Thoracic aorta (tissue), 2 donors: ENCODE results near the gene PEX14. TPM values are rescaled to one million over a fixed set of nuclear protein-coding genes. Genes with fewer than 3 reads are reported as not detected.

Experiments used
- ATAC-seq: fragments of 150-250 bp; one replicate; pipeline ENCODE4 v1.8.0; 2017; ENCODE audit warnings: low read depth; ENCODE audit not compliant: insufficient number of reproducible peaks, low FRiP score
- DNase-seq: peaks from one replicate; pipeline ENCODE4 v3.0.0-alpha.2; 2020; ENCODE audit warnings: low spot score
- H3K27ac ChIP-seq, 2 donors: fragments of 200-600 bp; sonication (generic); 1 replicate in 1 of 2; 2 replicates in 1 of 2; pipeline ENCODE4 v1.5.1; 2016; ENCODE audit warnings: mild to moderate bottlenecking in 2 of 2, moderate library complexity in 2 of 2
- H3K27me3 ChIP-seq: fragments of 200-600 bp; sonication (generic); replicated peaks from 2 replicates; pipeline ENCODE4 v1.6.0; 2016; ENCODE audit warnings: mild to moderate bottlenecking; ENCODE audit not compliant: insufficient read depth
- H3K36me3 ChIP-seq: fragments of 200-600 bp; sonication (generic); one replicate; pipeline ENCODE4 v1.5.1; 2016
- H3K4me1 ChIP-seq, 2 donors: fragments of 200-600 bp; sonication (generic); 1 replicate in 1 of 2; 2 replicates in 1 of 2; pipeline versions ENCODE4 v1.5.1 to v1.6.0; 2016; ENCODE audit warnings: low read depth in 2 of 2, mild to moderate bottlenecking in 1 of 2; ENCODE audit not compliant: control insufficient read depth in 1 of 2
- H3K4me3 ChIP-seq: fragments of 200-600 bp; sonication (generic); 2 replicates; pipeline ENCODE4 v1.5.1; 2016; ENCODE audit warnings: mild to moderate bottlenecking
- H3K9me3 ChIP-seq: fragments of 200-600 bp; sonication (generic); 2 replicates; pipeline ENCODE4 v1.5.1; 2016
- total RNA-seq, 2 donors: library from RNA; depleted of rRNA; stranded (reverse); fragments of >200 nt; gene quantifications; one replicate each; pipeline versions ENCODE4 v1.1.0 to v1.2.3, GENCODE V29; 2016
- TF ChIP-seq, protein P1 (sequence below): fragments of 200-600 bp; sonication (generic); IDR thresholded peaks from one replicate; pipeline ENCODE4 v1.5.1; 2019; ENCODE audit warnings: antibody characterized with exemption

The PEX14 gene
- total RNA-seq, 2 donors from 2014 or later, result 11.5 to 22.6 TPM

- no peak for ATAC-seq
- H3K36me3 ChIP-seq, result no peaks in the 10 kb centered on the region
- TF ChIP-seq, protein P1, sequence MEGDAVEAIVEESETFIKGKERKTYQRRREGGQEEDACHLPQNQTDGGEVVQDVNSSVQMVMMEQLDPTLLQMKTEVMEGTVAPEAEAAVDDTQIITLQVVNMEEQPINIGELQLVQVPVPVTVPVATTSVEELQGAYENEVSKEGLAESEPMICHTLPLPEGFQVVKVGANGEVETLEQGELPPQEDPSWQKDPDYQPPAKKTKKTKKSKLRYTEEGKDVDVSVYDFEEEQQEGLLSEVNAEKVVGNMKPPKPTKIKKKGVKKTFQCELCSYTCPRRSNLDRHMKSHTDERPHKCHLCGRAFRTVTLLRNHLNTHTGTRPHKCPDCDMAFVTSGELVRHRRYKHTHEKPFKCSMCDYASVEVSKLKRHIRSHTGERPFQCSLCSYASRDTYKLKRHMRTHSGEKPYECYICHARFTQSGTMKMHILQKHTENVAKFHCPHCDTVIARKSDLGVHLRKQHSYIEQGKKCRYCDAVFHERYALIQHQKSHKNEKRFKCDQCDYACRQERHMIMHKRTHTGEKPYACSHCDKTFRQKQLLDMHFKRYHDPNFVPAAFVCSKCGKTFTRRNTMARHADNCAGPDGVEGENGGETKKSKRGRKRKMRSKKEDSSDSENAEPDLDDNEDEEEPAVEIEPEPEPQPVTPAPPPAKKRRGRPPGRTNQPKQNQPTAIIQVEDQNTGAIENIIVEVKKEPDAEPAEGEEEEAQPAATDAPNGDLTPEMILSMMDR, result no peak
Measured at GRCh38 chr1:10594595-10595223, 120.0 kb downstream of the PEX14 start.

GRCh38 chr1:10596780-10597179 is 122.0 kb downstream of the PEX14 start:
- ATAC-seq (no peak), DNase-seq (no peak)
- H3K36me3 ChIP-seq, result no peaks in the 10 kb centered on the region
- H3K4me1 ChIP-seq, result peaks cover 0 to 12% of the 10 kb centered on the region in 2 donors
- H3K9me3 ChIP-seq, result no peaks in the 10 kb centered on the region
- TF ChIP-seq, protein P1, result no peak
- no peak overlapping the region for H3K4me3 ChIP-seq
- H3K27ac ChIP-seq, result no peak overlapping the region
- no peaks in the 10 kb centered on the region for H3K27me3 ChIP-seq

More at GRCh38 chr1:10594595-10595223, 120.0 kb downstream of the PEX14 start:
- Histone ChIP-seq H3K9me3 (no peaks in the 10 kb centered on the region), H3K27me3 (no peaks in the 10 kb centered on the region), H3K4me1 (peaks cover 0 to 12% of the 10 kb centered on the region in 2 donors), H3K27ac (no peak overlapping the region), H3K4me3 (no peak overlapping the region)
- DNase-seq, result no peak

DNA sequence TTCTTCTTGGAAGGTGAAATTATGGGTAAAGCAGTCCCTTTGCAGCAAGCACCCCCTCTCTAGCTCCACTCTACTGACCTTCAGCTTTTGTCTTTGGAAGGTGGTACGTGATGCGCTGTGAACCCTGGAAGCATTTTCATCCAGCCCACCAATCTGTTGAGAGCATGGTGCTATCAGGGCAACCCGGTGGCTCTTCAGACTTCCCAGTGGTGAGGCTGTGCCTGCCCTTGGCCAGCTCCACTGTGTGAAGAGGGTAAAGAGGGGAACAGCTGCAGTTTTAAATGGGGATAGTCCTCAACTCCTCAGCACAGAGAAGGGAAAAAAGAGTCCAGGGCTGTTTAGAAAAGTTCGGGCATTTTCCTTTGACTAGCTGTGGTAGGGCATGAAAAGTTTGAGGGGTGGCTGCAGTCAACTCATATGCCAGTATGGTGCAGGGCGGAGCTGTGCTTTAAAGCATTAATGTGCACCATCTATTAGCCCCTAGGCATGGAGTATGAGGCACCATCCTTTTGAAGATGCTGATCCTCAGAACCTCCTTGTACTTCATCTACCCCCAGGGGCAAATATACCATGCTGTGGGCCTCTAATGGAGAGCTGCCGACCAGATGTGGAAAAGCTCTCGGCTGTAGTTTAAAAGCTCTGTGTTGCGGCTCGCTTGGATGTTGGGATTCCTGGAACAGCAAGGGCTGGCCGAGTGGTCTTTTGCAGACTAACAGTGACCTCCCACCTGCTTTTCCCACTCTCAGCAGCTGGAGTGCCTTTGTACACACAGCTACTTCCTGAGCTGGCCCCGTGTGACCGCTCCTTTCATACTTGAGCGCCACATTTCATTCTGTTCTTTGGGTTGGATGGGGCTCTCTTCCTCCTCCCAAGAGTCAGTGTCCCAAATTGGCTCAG is 123.0 kb downstream of the PEX14 start:
- ATAC-seq, result no peak

GRCh38 chr1:10598389-10598702 is 123.6 kb downstream of the PEX14 start:
- ATAC-seq (no peak), DNase-seq (no peak)
- TF ChIP-seq, protein P1, result no peak
- Histone ChIP-seq H3K4me3 (no peak overlapping the region), H3K4me1 (peaks cover 0 to 12% of the 10 kb centered on the region in 2 donors), H3K27ac (no peak overlapping the region), H3K9me3 (no peaks in the 10 kb centered on the region), H3K36me3 (no peaks in the 10 kb centered on the region), H3K27me3 (no peaks in the 10 kb centered on the region)

More for the DNA sequence above, 123.0 kb downstream of the PEX14 start:
- Histone ChIP-seq H3K27ac (no peak overlapping the region), H3K9me3 (no peaks in the 10 kb centered on the region), H3K4me1 (peaks cover 0 to 12% of the 10 kb centered on the region in 2 donors), H3K4me3 (no peak overlapping the region), H3K27me3 (no peaks in the 10 kb centered on the region), H3K36me3 (no peaks in the 10 kb centered on the region)
- TF ChIP-seq, protein P1, result no peak
- no peak for DNase-seq

GRCh38 chr1:10599194-10599861 is 124.6 kb downstream of the PEX14 start:
- Histone ChIP-seq H3K27ac (no peak overlapping the region), H3K27me3 (no peaks in the 10 kb centered on the region), H3K9me3 (no peaks in the 10 kb centered on the region), H3K4me3 (no peak overlapping the region), H3K36me3 (no peaks in the 10 kb centered on the region), H3K4me1 (peaks cover 0 to 12% of the 10 kb centered on the region in 2 donors)
- DNase-seq (no peak), ATAC-seq (no peak)
- TF ChIP-seq, protein P1, result no peak
